ENCODE results near the gene PPP5C.

Gene PPP5C

GRCh38 chr19:46337487-46337886 is 9.4 kb upstream of the PPP5C start:
- Histone ChIP-seq H3K4me1 (ENCODE audit: control insufficient read depth, insufficient read depth, low read length) (no peaks in the 10 kb centered on the region), H3K36me3 (ENCODE audit: control insufficient read depth, insufficient read depth, low read length) (0 out of 2 replicates have a peak, but pooled peaks cover 5% of the 10 kb centered on the region), H3K9ac (ENCODE audit: low read depth, low read length) (no peak overlapping the region), H3K4me3 (ENCODE audit: low read depth, low read length) (no peak overlapping the region), H3K27ac (ENCODE audit: low read depth, low read length) (no peak overlapping the region), H3K9me3 (ENCODE audit: control insufficient read depth, insufficient read depth, low read length) (no peaks in the 10 kb centered on the region), H3K27me3 (ENCODE audit: control insufficient read depth, insufficient read depth, low read length) (no peaks in the 10 kb centered on the region)

- no peaks in the 10 kb centered on the region for H3K9me3 ChIP-seq (ENCODE audit: control insufficient read depth, insufficient read depth, low read length)
- H3K36me3 ChIP-seq (ENCODE audit: control insufficient read depth, insufficient read depth, low read length): 0 out of 2 replicates have a peak, but pooled peaks cover 5% of the 10 kb centered on the region
- no peak overlapping the region for H3K27ac ChIP-seq (ENCODE audit: low read depth, low read length)
- H3K27me3 ChIP-seq (ENCODE audit: control insufficient read depth, insufficient read depth, low read length): no peaks in the 10 kb centered on the region
- no peak overlapping the region for H3K9ac ChIP-seq (ENCODE audit: low read depth, low read length)
- H3K4me1 ChIP-seq (ENCODE audit: control insufficient read depth, insufficient read depth, low read length): no peaks in the 10 kb centered on the region
- no peak overlapping the region for H3K4me3 ChIP-seq (ENCODE audit: low read depth, low read length)
Observed at GRCh38 chr19:46339446-46339845, 7.4 kb upstream of the PPP5C start.

GRCh38 chr19:46340051-46340659 is 6.7 kb upstream of the PPP5C start:
- no peaks in the 10 kb centered on the region for H3K27me3 ChIP-seq (ENCODE audit: control insufficient read depth, insufficient read depth, low read length)
- H3K9ac ChIP-seq (ENCODE audit: low read depth, low read length): no peak overlapping the region
- H3K27ac ChIP-seq (ENCODE audit: low read depth, low read length): no peak overlapping the region

GRCh38 chr19:46341937-46342336 is 5.0 kb upstream of the PPP5C start:
- H3K9me3 ChIP-seq (ENCODE audit: control insufficient read depth, insufficient read depth, low read length): no peaks in the 10 kb centered on the region
- H3K9ac ChIP-seq (ENCODE audit: low read depth, low read length): no peak overlapping the region
- H3K27ac ChIP-seq (ENCODE audit: low read depth, low read length): no peak overlapping the region
- H3K4me1 ChIP-seq (ENCODE audit: control insufficient read depth, insufficient read depth, low read length): peaks cover 4% of the 10 kb centered on the region; the same call in 1 of the 2 replicates
- H3K36me3 ChIP-seq (ENCODE audit: control insufficient read depth, insufficient read depth, low read length): 0 out of 2 replicates have a peak, but pooled peaks cover 5% of the 10 kb centered on the region
- H3K4me3 ChIP-seq (ENCODE audit: low read depth, low read length): no peak overlapping the region
- no peaks in the 10 kb centered on the region for H3K27me3 ChIP-seq (ENCODE audit: control insufficient read depth, insufficient read depth, low read length)

More at GRCh38 chr19:46340051-46340659, 6.7 kb upstream of the PPP5C start:
- Histone ChIP-seq H3K4me3 (ENCODE audit: low read depth, low read length) (no peak overlapping the region), H3K36me3 (ENCODE audit: control insufficient read depth, insufficient read depth, low read length) (0 out of 2 replicates have a peak, but pooled peaks cover 5% of the 10 kb centered on the region), H3K9me3 (ENCODE audit: control insufficient read depth, insufficient read depth, low read length) (no peaks in the 10 kb centered on the region), H3K4me1 (ENCODE audit: control insufficient read depth, insufficient read depth, low read length) (no peaks in the 10 kb centered on the region)

- Histone ChIP-seq H3K27me3 (ENCODE audit: control insufficient read depth, insufficient read depth, low read length) (no peaks in the 10 kb centered on the region), H3K27ac (ENCODE audit: low read depth, low read length) (no peak overlapping the region), H3K4me1 (ENCODE audit: control insufficient read depth, insufficient read depth, low read length) (peaks cover 6% of the 10 kb centered on the region; the same call in 1 of the 2 replicates), H3K9me3 (ENCODE audit: control insufficient read depth, insufficient read depth, low read length) (no peaks in the 10 kb centered on the region), H3K4me3 (ENCODE audit: low read depth, low read length) (no peak overlapping the region), H3K9ac (ENCODE audit: low read depth, low read length) (no peak overlapping the region), H3K36me3 (ENCODE audit: control insufficient read depth, insufficient read depth, low read length) (peaks cover 6% of the 10 kb centered on the region; the same call in 1 of the 2 replicates)
Observed at GRCh38 chr19:46344363-46344762, 2.5 kb upstream of the PPP5C start.

- Histone ChIP-seq H3K4me1 (ENCODE audit: control insufficient read depth, insufficient read depth, low read length) (peaks cover 8% of the 10 kb centered on the region), H3K27ac (ENCODE audit: low read depth, low read length) (no peak overlapping the region), H3K4me3 (ENCODE audit: low read depth, low read length) (no peak overlapping the region), H3K27me3 (ENCODE audit: control insufficient read depth, insufficient read depth, low read length) (no peaks in the 10 kb centered on the region), H3K36me3 (ENCODE audit: control insufficient read depth, insufficient read depth, low read length) (peaks cover 6% of the 10 kb centered on the region; the same call in 1 of the 2 replicates), H3K9me3 (ENCODE audit: control insufficient read depth, insufficient read depth, low read length) (no peaks in the 10 kb centered on the region), H3K9ac (ENCODE audit: low read depth, low read length) (no peak overlapping the region)
Observed at GRCh38 chr19:46345157-46345556, 1.7 kb upstream of the PPP5C start.

- Histone ChIP-seq H3K27ac (ENCODE audit: low read depth, low read length) (no peak overlapping the region), H3K4me1 (ENCODE audit: control insufficient read depth, insufficient read depth, low read length) (peaks cover 20% of the 10 kb centered on the region), H3K9ac (ENCODE audit: low read depth, low read length) (no peak overlapping the region), H3K36me3 (ENCODE audit: control insufficient read depth, insufficient read depth, low read length) (peaks cover 22% of the 10 kb centered on the region), H3K27me3 (ENCODE audit: control insufficient read depth, insufficient read depth, low read length) (no peaks in the 10 kb centered on the region), H3K4me3 (ENCODE audit: low read depth, low read length) (peak overlapping the region; percentile 99), H3K9me3 (ENCODE audit: control insufficient read depth, insufficient read depth, low read length) (no peaks in the 10 kb centered on the region)
Observed at GRCh38 chr19:46347572-46347883, 641 bp downstream of the PPP5C start.

GRCh38 chr19:46347985-46348384 is 1.1 kb downstream of the PPP5C start:
- H3K9me3 ChIP-seq (ENCODE audit: control insufficient read depth, insufficient read depth, low read length): no peaks in the 10 kb centered on the region
- H3K27ac ChIP-seq (ENCODE audit: low read depth, low read length): no peak overlapping the region
- no peak overlapping the region for H3K9ac ChIP-seq (ENCODE audit: low read depth, low read length)
- H3K27me3 ChIP-seq (ENCODE audit: control insufficient read depth, insufficient read depth, low read length): no peaks in the 10 kb centered on the region
- H3K4me3 ChIP-seq (ENCODE audit: low read depth, low read length): peak overlapping the region; percentile 99
- H3K4me1 ChIP-seq (ENCODE audit: control insufficient read depth, insufficient read depth, low read length): peaks cover 20% of the 10 kb centered on the region
- H3K36me3 ChIP-seq (ENCODE audit: control insufficient read depth, insufficient read depth, low read length): peaks cover 26% of the 10 kb centered on the region

- H3K4me3 ChIP-seq (ENCODE audit: low read depth, low read length): no peak overlapping the region
- no peak overlapping the region for H3K9ac ChIP-seq (ENCODE audit: low read depth, low read length)
- no peak overlapping the region for H3K27ac ChIP-seq (ENCODE audit: low read depth, low read length)
- no peaks in the 10 kb centered on the region for H3K27me3 ChIP-seq (ENCODE audit: control insufficient read depth, insufficient read depth, low read length)
- H3K36me3 ChIP-seq (ENCODE audit: control insufficient read depth, insufficient read depth, low read length): peaks cover 40% of the 10 kb centered on the region
- peaks cover 20% of the 10 kb centered on the region for H3K4me1 ChIP-seq (ENCODE audit: control insufficient read depth, insufficient read depth, low read length)
- no peaks in the 10 kb centered on the region for H3K9me3 ChIP-seq (ENCODE audit: control insufficient read depth, insufficient read depth, low read length)
Observed at GRCh38 chr19:46349311-46349993, 2.6 kb downstream of the PPP5C start.

GRCh38 chr19:46350029-46350757 is 3.3 kb downstream of the PPP5C start:
- Histone ChIP-seq H3K27ac (ENCODE audit: low read depth, low read length) (no peak overlapping the region), H3K36me3 (ENCODE audit: control insufficient read depth, insufficient read depth, low read length) (peaks cover 47% of the 10 kb centered on the region), H3K27me3 (ENCODE audit: control insufficient read depth, insufficient read depth, low read length) (no peaks in the 10 kb centered on the region), H3K4me1 (ENCODE audit: control insufficient read depth, insufficient read depth, low read length) (peaks cover 20% of the 10 kb centered on the region), H3K9me3 (ENCODE audit: control insufficient read depth, insufficient read depth, low read length) (no peaks in the 10 kb centered on the region), H3K9ac (ENCODE audit: low read depth, low read length) (no peak overlapping the region), H3K4me3 (ENCODE audit: low read depth, low read length) (no peak overlapping the region)

GRCh38 chr19:46350758-46351159 is 3.9 kb downstream of the PPP5C start:
- Histone ChIP-seq H3K36me3 (ENCODE audit: control insufficient read depth, insufficient read depth, low read length) (peaks cover 53% of the 10 kb centered on the region), H3K4me1 (ENCODE audit: control insufficient read depth, insufficient read depth, low read length) (peaks cover 20% of the 10 kb centered on the region), H3K4me3 (ENCODE audit: low read depth, low read length) (no peak overlapping the region), H3K27ac (ENCODE audit: low read depth, low read length) (no peak overlapping the region), H3K9me3 (ENCODE audit: control insufficient read depth, insufficient read depth, low read length) (no peaks in the 10 kb centered on the region), H3K27me3 (ENCODE audit: control insufficient read depth, insufficient read depth, low read length) (no peaks in the 10 kb centered on the region), H3K9ac (ENCODE audit: low read depth, low read length) (no peak overlapping the region)
